ENCODE data around the gene ERVW-1.
"Not testable (repeated sequence)": the region's sequence is repeated elsewhere in the genome, so short reads cannot be mapped to it uniquely, and the experiment has no call there.

ERVW-1 gene

GRCh38 chr7:92448205-92448747, 29.5 kb downstream of the ERVW-1 start:
- Histone ChIP-seq H3K27me3 (ENCODE audit: insufficient read depth, low read depth) (no peaks in the 10 kb centered on the region), H3K79me2 (ENCODE audit: insufficient read depth, low read depth) (no peaks in the 10 kb centered on the region), H3K4me3 (IDR thresholded peaks at IDR 0.05; ENCODE audit: insufficient read depth, low read depth, low read length) (peak overlapping the region; percentile 68), H3K4me2 (peak overlapping the region; percentile 79), H3K9ac (peak overlapping the region; percentile 99), H3K36me3 (ENCODE audit: insufficient read depth) (no peaks in the 10 kb centered on the region), H3K27ac (peak overlapping the region; percentile 91), H2AFZ (ENCODE audit: low read depth) (peak overlapping the region; percentile 89), H4K20me1 (ENCODE audit: insufficient read depth) (no peaks in the 10 kb centered on the region), H3K4me1 (ENCODE audit: low read depth, poor library complexity, severe bottlenecking) (peaks cover 11% of the 10 kb centered on the region)
- TF ChIP-seq CTCF (conservative IDR thresholded peaks at IDR 0.05; ENCODE audit: low read depth, low read length), result peak; percentile 87

GRCh38 chr7:92447345-92448204, 30.2 kb downstream of the ERVW-1 start, which contains the start of gene GATAD1:
GATAD1 (plus strand) TSS chr7:92447482; CDS start chr7:92447730, 248 bp downstream.
- H3K36me3 ChIP-seq (ENCODE audit: insufficient read depth), result no peaks in the 10 kb centered on the region
- H3K4me3 ChIP-seq (IDR thresholded peaks at IDR 0.05; ENCODE audit: insufficient read depth, low read depth, low read length), result peak within 1 kb of the TSS; percentile 68
- peak within 1 kb of the TSS; percentile 79 for H3K4me2 ChIP-seq
- H2AFZ ChIP-seq (ENCODE audit: low read depth), result peak within 1 kb of the TSS; percentile 89
- TF ChIP-seq CTCF (conservative IDR thresholded peaks at IDR 0.05; ENCODE audit: low read depth, low read length), result peak; percentile 24; the same call in 1 of the 2 replicates
- no peaks in the 10 kb centered on the region for H3K27me3 ChIP-seq (ENCODE audit: insufficient read depth, low read depth)
- no peaks in the 10 kb centered on the region for H3K79me2 ChIP-seq (ENCODE audit: insufficient read depth, low read depth)
- H3K27ac ChIP-seq, result peak within 1 kb of the TSS; percentile 91
- peaks cover 11% of the 10 kb centered on the region for H3K4me1 ChIP-seq (ENCODE audit: low read depth, poor library complexity, severe bottlenecking)
- H3K9ac ChIP-seq, result peak within 1 kb of the TSS; percentile 99
- H4K20me1 ChIP-seq (ENCODE audit: insufficient read depth), result no peaks in the 10 kb centered on the region

GRCh38 chr7:92446869-92447344, 30.8 kb downstream of the ERVW-1 start:
- Histone ChIP-seq H2AFZ (ENCODE audit: low read depth) (peak overlapping the region; percentile 89), H3K4me3 (IDR thresholded peaks at IDR 0.05; ENCODE audit: insufficient read depth, low read depth, low read length) (peak overlapping the region; percentile 44), H3K9ac (peak overlapping the region; percentile 99), H3K36me3 (ENCODE audit: insufficient read depth) (no peaks in the 10 kb centered on the region), H4K20me1 (ENCODE audit: insufficient read depth) (no peaks in the 10 kb centered on the region), H3K4me2 (peak overlapping the region; percentile 62; the same call in 1 of the 2 replicates), H3K27me3 (ENCODE audit: insufficient read depth, low read depth) (no peaks in the 10 kb centered on the region), H3K27ac (peak overlapping the region; percentile 91), H3K79me2 (ENCODE audit: insufficient read depth, low read depth) (no peaks in the 10 kb centered on the region), H3K4me1 (ENCODE audit: low read depth, poor library complexity, severe bottlenecking) (peaks cover 11% of the 10 kb centered on the region)
- TF ChIP-seq CTCF (conservative IDR thresholded peaks at IDR 0.05; ENCODE audit: low read depth, low read length), result peak; percentile 77; the same call in 1 of the 2 replicates

GRCh38 chr7:92442720-92443119, 35.0 kb downstream of the ERVW-1 start:
- H3K27ac ChIP-seq; H3K4me2 ChIP-seq; H2AFZ ChIP-seq (ENCODE audit: low read depth); H4K20me1 ChIP-seq (ENCODE audit: insufficient read depth); H3K27me3 ChIP-seq (ENCODE audit: insufficient read depth, low read depth); H3K79me2 ChIP-seq (ENCODE audit: insufficient read depth, low read depth); H3K4me1 ChIP-seq (ENCODE audit: low read depth, poor library complexity, severe bottlenecking); H3K9ac ChIP-seq; H3K4me3 ChIP-seq (IDR thresholded peaks at IDR 0.05; ENCODE audit: insufficient read depth, low read depth, low read length); H3K36me3 ChIP-seq (ENCODE audit: insufficient read depth): not testable (repeated sequence)

All from KMS-11 (cell line).